Measurements from ENCODE around the gene EN2.

EN2 gene

DNA sequence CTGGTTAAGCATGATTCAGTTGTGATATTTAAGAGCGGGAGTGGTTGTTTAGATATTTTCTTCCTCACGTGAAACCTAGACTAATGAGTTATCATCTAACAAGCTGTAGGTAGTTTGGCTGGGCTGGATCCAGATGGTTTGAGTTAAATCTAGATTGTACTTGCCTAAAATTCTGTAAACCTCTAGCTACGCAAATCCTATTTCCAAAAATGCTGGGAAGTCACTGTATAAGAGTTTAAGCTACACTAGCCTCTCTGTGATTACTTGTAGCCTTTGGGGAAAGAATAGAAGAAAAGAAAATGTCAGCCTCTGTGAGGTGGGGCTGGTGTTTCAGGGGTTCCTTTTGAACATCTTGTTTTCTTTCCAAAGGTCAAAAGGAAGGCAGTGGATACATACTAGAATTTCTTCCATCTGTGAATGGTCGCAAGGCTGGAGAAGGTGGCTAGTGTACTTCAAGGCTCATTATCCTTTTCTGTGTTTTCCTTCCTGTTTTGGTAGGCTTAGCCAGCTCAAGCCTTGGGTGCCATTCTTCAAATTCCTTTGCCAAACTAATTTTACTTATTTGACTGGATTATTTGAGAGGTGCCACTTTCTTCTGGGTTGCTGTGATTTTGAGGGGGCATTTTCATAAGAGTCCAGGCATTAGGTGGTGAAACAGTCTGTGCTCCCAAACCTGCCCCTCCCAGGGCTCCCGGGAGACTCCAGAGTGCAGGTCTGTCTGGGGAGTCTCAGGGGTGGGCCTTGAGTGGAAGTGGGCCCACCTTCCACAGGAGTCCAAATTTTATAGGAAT, 5.2 kb upstream of the EN2 start:
- ChIA-PET POLR2A (no interaction called here), CTCF (no interaction called here)
- DNase-seq (ENCODE audit: extremely low spot score): no peak
- no peak for TF ChIP-seq NFRKB (IDR thresholded peaks at IDR 0.05)
- no peak for TF ChIP-seq SP1 (IDR thresholded peaks at IDR 0.05)
- no peak for TF ChIP-seq SUZ12 (IDR thresholded peaks at IDR 0.05)
- TF ChIP-seq LEF1 (IDR thresholded peaks at IDR 0.05; ENCODE audit: borderline replicate concordance): no peak
- TF ChIP-seq ARNT (IDR thresholded peaks at IDR 0.05): no peak
- no peak for TF ChIP-seq L3MBTL2 (conservative IDR thresholded peaks at IDR 0.05)
- TF ChIP-seq, protein P1, sequence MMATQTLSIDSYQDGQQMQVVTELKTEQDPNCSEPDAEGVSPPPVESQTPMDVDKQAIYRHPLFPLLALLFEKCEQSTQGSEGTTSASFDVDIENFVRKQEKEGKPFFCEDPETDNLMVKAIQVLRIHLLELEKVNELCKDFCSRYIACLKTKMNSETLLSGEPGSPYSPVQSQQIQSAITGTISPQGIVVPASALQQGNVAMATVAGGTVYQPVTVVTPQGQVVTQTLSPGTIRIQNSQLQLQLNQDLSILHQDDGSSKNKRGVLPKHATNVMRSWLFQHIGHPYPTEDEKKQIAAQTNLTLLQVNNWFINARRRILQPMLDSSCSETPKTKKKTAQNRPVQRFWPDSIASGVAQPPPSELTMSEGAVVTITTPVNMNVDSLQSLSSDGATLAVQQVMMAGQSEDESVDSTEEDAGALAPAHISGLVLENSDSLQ (IDR thresholded peaks at IDR 0.05): no peak
- no peak for TF ChIP-seq FOXK2 (IDR thresholded peaks at IDR 0.05)
- no peak for TF ChIP-seq HDGF (IDR thresholded peaks at IDR 0.05; ENCODE audit: borderline replicate concordance)
- no peak for TF ChIP-seq FOXA1 (IDR thresholded peaks at IDR 0.05)
- no peak for TF ChIP-seq ZNF384 (IDR thresholded peaks at IDR 0.05)
- no peak for TF ChIP-seq ELF4 (IDR thresholded peaks at IDR 0.05)
- no peak for TF ChIP-seq FOXM1 (IDR thresholded peaks at IDR 0.05; ENCODE audit: borderline replicate concordance)
- no peak for TF ChIP-seq TARDBP (IDR thresholded peaks at IDR 0.05)
- no peak for TF ChIP-seq BHLHE40 (IDR thresholded peaks at IDR 0.05; ENCODE audit: borderline replicate concordance)
- TF ChIP-seq CTBP1 (IDR thresholded peaks at IDR 0.05; ENCODE audit: borderline replicate concordance): no peak

DNA sequence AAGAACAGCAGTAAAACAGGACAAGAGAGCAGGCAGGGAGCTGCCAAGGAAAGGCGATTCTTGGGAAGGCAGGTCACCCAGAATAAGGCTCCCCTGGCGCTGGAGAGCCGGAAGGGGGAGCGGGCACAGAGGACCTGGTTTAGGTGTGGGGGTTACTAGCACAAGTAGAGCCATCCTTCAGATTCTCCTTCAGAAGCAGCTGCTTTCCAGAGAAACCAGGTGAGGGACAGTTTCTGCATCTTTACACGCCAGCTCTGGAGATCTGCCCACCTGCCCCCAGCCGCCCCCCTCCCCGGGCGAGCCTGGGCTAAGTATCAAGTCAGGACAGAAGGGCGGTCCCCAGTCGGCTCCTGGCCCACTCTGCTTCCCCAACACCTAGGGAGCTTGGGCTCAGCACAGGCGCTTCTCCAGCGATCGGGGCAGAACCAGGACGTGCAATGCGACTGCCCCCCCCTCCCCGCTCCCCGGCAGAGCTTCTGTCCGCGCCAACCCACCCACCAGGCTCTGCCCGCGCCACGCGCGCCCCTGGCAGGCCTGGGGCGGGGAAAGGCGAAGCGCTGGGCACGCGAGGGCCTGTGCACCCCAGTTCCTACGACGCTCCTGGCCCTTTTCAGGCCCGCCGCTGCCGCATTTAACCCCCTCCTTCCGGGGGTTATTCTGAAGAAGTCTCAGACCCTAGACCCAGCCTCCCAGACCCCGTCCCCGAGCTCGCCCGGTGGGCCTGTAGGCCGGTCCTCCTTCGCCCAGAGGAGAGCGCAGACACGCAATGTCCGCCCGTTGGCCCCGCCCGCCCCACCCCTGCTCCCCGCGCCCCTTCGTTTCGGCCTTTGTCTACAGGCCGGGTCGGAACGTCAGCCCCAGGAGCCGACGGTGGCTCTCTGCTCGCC, 4.4 kb upstream of the EN2 start:
- no peak for DNase-seq (ENCODE audit: extremely low spot score)
- ChIA-PET POLR2A (no interaction called here), CTCF (no interaction called here)
- no peak for TF ChIP-seq FOXM1 (IDR thresholded peaks at IDR 0.05; ENCODE audit: borderline replicate concordance)

- CTCF ChIA-PET: no interaction called here
- POLR2A ChIA-PET: no interaction called here
- no peak for DNase-seq (ENCODE audit: extremely low spot score)
- TF ChIP-seq BHLHE40 (IDR thresholded peaks at IDR 0.05; ENCODE audit: borderline replicate concordance) (no peak), HDGF (IDR thresholded peaks at IDR 0.05; ENCODE audit: borderline replicate concordance) (no peak), SP1 (IDR thresholded peaks at IDR 0.05) (no peak), CTBP1 (IDR thresholded peaks at IDR 0.05; ENCODE audit: borderline replicate concordance) (no peak), ARNT (IDR thresholded peaks at IDR 0.05) (no peak), ELF4 (IDR thresholded peaks at IDR 0.05) (no peak), FOXA1 (IDR thresholded peaks at IDR 0.05) (no peak)
- TF ChIP-seq, protein P1 (IDR thresholded peaks at IDR 0.05): no peak
Observed at GRCh38 chr7:155454183-155455112, 3.5 kb upstream of the EN2 start.

- TF ChIP-seq CTBP1 (IDR thresholded peaks at IDR 0.05; ENCODE audit: borderline replicate concordance): no peak
- no peak for TF ChIP-seq SUZ12 (IDR thresholded peaks at IDR 0.05)
- no peak for TF ChIP-seq FOXK2 (IDR thresholded peaks at IDR 0.05)
- TF ChIP-seq ELF4 (IDR thresholded peaks at IDR 0.05): no peak
- TF ChIP-seq SP1 (IDR thresholded peaks at IDR 0.05): no peak
- no peak for TF ChIP-seq ARNT (IDR thresholded peaks at IDR 0.05)
- DNase-seq (ENCODE audit: extremely low spot score): no peak
- POLR2A ChIA-PET: no interaction called here
- CTCF ChIA-PET: no interaction called here
Observed at GRCh38 chr7:155455132-155455693, 2.7 kb upstream of the EN2 start.

GRCh38 chr7:155455776-155456737, 1.9 kb upstream of the EN2 start:
- TF ChIP-seq ELF4 (IDR thresholded peaks at IDR 0.05) (no peak), NFRKB (IDR thresholded peaks at IDR 0.05) (no peak), FOXK2 (IDR thresholded peaks at IDR 0.05) (no peak), TARDBP (IDR thresholded peaks at IDR 0.05) (no peak), ARNT (IDR thresholded peaks at IDR 0.05) (no peak), SP1 (IDR thresholded peaks at IDR 0.05) (no peak), L3MBTL2 (conservative IDR thresholded peaks at IDR 0.05) (no peak)
- TF ChIP-seq, protein P1 (IDR thresholded peaks at IDR 0.05): peak; percentile 55
- no peak for DNase-seq (ENCODE audit: extremely low spot score)
- POLR2A ChIA-PET: interaction anchor here (0.6 to 1.2 kb wide), 5 partner anchors 8 to 57 kb away, joined by 3 to 6 read pairs (median 4); no protein-coding TSS in a partner anchor
- CTCF ChIA-PET: interaction anchor here (0.6 to 0.7 kb wide), 2 partner anchors 17 to 23 kb away, joined by 3 to 5 read pairs; no protein-coding TSS in a partner anchor
